DOHH2 (cell line): ENCODE results near the gene PLXNA3.

Source experiments
- H3F3A ChIP-seq: fragments of 200-600 bp; sonication (generic), shearing (Covaris generic); 2 replicates; pipeline ENCODE4 v1.6.0; 2016; ENCODE audit warnings: antibody characterized with exemption, mild to moderate bottlenecking; ENCODE audit not compliant: control insufficient read depth, insufficient read depth
- H3K27ac ChIP-seq: fragments of 200-600 bp; sonication (generic); 2 replicates; pipeline ENCODE4 v1.5.1; 2014; ENCODE audit warnings: low read depth, mild to moderate bottlenecking, low read length, moderate library complexity
- H3K27me3 ChIP-seq: fragments of 200-600 bp; sonication (generic); 2 replicates; pipeline ENCODE4 v1.6.1; 2014; ENCODE audit warnings: mild to moderate bottlenecking, low read length, mixed read lengths; ENCODE audit not compliant: control insufficient read depth
- H3K36me3 ChIP-seq: fragments of 200-600 bp; sonication (generic); 2 replicates; pipeline ENCODE4 v1.6.1; 2014; ENCODE audit warnings: mild to moderate bottlenecking, low read length, moderate library complexity, mixed read lengths; ENCODE audit not compliant: control insufficient read depth
- H3K4me1 ChIP-seq: fragments of 200-600 bp; sonication (generic); 2 replicates; pipeline ENCODE4 v1.6.1; 2014; ENCODE audit warnings: mild to moderate bottlenecking, low read length, mixed read lengths; ENCODE audit not compliant: control insufficient read depth
- H3K4me2 ChIP-seq: fragments of 200-600 bp; sonication (generic); 2 replicates; pipeline ENCODE4 v1.6.0; 2014; ENCODE audit warnings: mild to moderate bottlenecking, low read length, moderate library complexity
- H3K4me3 ChIP-seq: fragments of 200-600 bp; sonication (generic); 2 replicates; pipeline ENCODE4 v1.5.1; 2014; ENCODE audit warnings: mild to moderate bottlenecking, low read length, mixed read lengths
- H3K79me2 ChIP-seq: fragments of 200-600 bp; sonication (generic); 2 replicates; pipeline ENCODE4 v1.6.1; 2014; ENCODE audit warnings: mild to moderate bottlenecking, low read length, mixed read lengths; ENCODE audit not compliant: control insufficient read depth
- H3K9me2 ChIP-seq: fragments of 200-600 bp; sonication (generic); replicated peaks from 2 replicates; pipeline ENCODE4 v1.6.1; 2014; ENCODE audit warnings: mild to moderate bottlenecking, low read length, mixed read lengths; ENCODE audit not compliant: control insufficient read depth
- H3K9me3 ChIP-seq: fragments of 200-600 bp; sonication (generic); 2 replicates; pipeline ENCODE4 v1.6.1; 2014; ENCODE audit warnings: antibody characterized with exemption, low read length, mixed read lengths; ENCODE audit not compliant: control insufficient read depth, insufficient read depth
- H4K20me1 ChIP-seq: fragments of 200-600 bp; sonication (generic); 2 replicates; pipeline ENCODE4 v1.6.0; 2014; ENCODE audit warnings: low read depth, mild to moderate bottlenecking, antibody characterized with exemption, low read length, moderate library complexity; ENCODE audit not compliant: control insufficient read depth, insufficient read depth
- EZH2phosphoT487 ChIP-seq: fragments of 200-600 bp; sonication (generic); IDR thresholded peaks from 2 replicates; pipeline ENCODE4 v1.6.1; 2017; ENCODE audit warnings: borderline replicate concordance, mild to moderate bottlenecking, antibody characterized with exemption, low read length, moderate library complexity, mixed read lengths
- TF ChIP-seq, protein P1 (sequence below): fragments of 200-600 bp; sonication (generic); IDR thresholded peaks from one replicate; pipeline ENCODE4 v1.5.1; 2014; ENCODE audit warnings: antibody characterized with exemption, mild to moderate bottlenecking, low read depth, low read length; ENCODE audit not compliant: poor library complexity, severe bottlenecking

Gene PLXNA3

DNA sequence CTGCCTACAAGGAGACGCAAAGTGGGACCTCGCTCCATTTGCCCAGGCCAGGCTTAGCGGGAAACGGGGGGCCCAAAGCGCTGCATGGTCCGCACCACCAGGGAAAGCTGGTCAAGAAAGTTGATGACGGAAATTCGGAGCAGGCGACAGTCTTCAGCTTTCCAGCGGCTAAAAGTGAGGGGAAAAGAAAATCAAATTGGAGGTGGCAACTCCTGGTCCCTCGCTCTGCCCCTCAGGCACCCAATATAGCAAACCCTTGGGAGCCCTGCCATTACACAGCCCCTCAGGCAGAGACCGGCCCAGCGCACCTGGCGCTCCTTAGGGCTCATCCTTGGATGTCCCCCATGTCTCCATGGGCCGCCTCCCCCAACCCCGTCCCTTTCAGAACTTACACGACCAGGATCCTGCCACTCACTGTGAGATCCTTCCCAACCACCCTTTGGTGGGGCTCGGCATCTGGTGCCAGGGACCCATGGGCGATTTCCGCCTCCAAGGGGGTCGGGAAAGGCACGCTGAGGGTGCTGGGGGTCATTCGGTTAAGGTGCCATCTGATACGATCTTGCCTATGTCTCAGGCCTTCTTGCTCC, 19.9 kb downstream of the PLXNA3 start:
- H3K27ac ChIP-seq = no peak overlapping the region
- peaks cover 42% of the 10 kb centered on the region for H3K4me1 ChIP-seq
- no peaks in the 10 kb centered on the region for H3K36me3 ChIP-seq

DNA sequence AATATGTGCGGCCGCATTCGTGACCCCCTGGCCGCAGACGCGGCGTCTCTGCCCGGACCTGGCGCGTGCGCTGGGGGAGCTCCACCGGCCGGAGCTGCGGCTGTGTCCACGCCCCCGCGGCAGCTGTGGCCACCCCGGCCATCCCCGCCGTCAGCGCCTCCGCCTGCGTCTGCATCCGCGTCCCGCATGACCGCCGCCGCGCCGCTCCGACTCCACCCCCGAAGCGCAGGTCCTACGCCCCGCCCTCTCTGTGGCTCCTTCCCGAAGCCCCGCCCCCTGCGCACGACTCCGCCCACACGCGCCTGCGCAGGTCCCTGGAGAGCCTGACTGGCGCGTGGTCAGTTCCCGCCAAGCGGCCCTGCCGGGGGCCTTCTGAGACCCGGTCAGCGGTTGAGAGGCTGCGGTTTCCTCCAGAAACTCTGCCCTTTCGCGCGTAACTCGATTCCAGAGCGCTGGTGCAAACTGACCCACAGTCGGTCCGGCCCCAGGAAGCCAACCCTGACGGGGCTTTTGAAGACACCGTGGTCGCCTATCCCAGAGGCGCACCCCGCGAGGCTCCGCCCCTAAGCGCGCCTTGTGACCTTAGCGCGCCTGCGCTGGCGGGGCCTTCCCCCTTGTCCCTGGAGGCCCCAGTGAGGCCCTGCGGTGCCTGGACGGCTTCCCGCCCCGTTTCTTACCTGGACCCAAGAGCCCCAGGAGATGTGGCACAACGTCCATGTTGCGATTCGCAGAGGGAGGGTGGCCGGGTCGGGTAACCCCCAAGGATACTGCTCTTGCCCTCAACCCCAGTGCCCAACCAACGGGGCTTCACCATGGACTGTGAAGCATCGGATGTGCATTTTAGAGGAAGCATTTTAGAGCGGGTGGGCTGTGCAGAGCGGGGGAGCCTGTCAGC, 20.9 kb downstream of the PLXNA3 start, which contains the start of gene LAGE3:
Gene LAGE3 (minus strand): TSS at position 554 of the 895 bp plus-strand sequence. CDS start 366 bp downstream, at position 188.
- H3K9me3 ChIP-seq = no peaks in the 10 kb centered on the region
- H3F3A ChIP-seq = peaks cover 2% of the 10 kb centered on the region
- H3K9me2 ChIP-seq = no peaks in the 10 kb centered on the region
- TF ChIP-seq, protein P1, sequence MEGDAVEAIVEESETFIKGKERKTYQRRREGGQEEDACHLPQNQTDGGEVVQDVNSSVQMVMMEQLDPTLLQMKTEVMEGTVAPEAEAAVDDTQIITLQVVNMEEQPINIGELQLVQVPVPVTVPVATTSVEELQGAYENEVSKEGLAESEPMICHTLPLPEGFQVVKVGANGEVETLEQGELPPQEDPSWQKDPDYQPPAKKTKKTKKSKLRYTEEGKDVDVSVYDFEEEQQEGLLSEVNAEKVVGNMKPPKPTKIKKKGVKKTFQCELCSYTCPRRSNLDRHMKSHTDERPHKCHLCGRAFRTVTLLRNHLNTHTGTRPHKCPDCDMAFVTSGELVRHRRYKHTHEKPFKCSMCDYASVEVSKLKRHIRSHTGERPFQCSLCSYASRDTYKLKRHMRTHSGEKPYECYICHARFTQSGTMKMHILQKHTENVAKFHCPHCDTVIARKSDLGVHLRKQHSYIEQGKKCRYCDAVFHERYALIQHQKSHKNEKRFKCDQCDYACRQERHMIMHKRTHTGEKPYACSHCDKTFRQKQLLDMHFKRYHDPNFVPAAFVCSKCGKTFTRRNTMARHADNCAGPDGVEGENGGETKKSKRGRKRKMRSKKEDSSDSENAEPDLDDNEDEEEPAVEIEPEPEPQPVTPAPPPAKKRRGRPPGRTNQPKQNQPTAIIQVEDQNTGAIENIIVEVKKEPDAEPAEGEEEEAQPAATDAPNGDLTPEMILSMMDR = no peak
- no peak for TF ChIP-seq EZH2phosphoT487
- no peaks in the 10 kb centered on the region for H4K20me1 ChIP-seq
- H3K4me2 ChIP-seq = peak within 1 kb of the TSS; percentile 94
- peak within 1 kb of the TSS; percentile 81 for H3K4me3 ChIP-seq
- H3K27ac ChIP-seq = peak within 1 kb of the TSS; percentile 73
- peaks cover 9% of the 10 kb centered on the region for H3K79me2 ChIP-seq
- no peaks in the 10 kb centered on the region for H3K27me3 ChIP-seq
- peaks cover 8% of the 10 kb centered on the region for H3K36me3 ChIP-seq
- peaks cover 43% of the 10 kb centered on the region for H3K4me1 ChIP-seq

More for the DNA sequence above, 19.9 kb downstream of the PLXNA3 start:
- Histone ChIP-seq H3K27me3 (no peaks in the 10 kb centered on the region), H3K79me2 (peaks cover 8% of the 10 kb centered on the region), H3K9me3 (no peaks in the 10 kb centered on the region), H3K4me2 (peak overlapping the region; percentile 94), H4K20me1 (no peaks in the 10 kb centered on the region), H3K4me3 (peak overlapping the region; percentile 81), H3K9me2 (no peaks in the 10 kb centered on the region), H3F3A (peaks cover 2% of the 10 kb centered on the region)
- TF ChIP-seq, protein P1 = no peak
- TF ChIP-seq EZH2phosphoT487 = no peak

DNA sequence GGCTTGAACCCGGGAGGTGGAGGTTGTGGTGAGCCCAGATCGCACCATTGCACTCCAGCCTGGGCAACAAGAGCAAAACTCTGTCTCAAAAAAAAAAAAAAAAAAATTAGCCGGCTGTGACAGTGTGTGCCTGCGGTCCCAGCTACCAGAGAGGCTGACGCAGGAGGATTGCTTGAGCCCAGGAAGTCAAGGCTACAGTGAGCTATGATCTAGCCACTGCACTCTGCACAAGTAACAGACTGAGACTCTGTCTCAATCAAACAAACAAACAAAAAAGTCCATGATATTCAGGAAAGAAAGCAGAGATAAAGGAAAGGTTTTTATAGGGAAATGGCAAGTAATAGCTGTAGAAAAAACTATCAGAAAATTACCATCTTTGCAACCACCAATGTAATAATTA, 23.1 kb downstream of the PLXNA3 start:
- peaks cover 2% of the 10 kb centered on the region for H3F3A ChIP-seq
- no peaks in the 10 kb centered on the region for H3K9me2 ChIP-seq
- H3K4me1 ChIP-seq = peaks cover 61% of the 10 kb centered on the region
- peaks cover 31% of the 10 kb centered on the region for H3K79me2 ChIP-seq
- H3K9me3 ChIP-seq = no peaks in the 10 kb centered on the region
- H3K4me3 ChIP-seq = no peak overlapping the region
- H3K4me2 ChIP-seq = peak overlapping the region; percentile 61
- H3K27ac ChIP-seq = peak overlapping the region; percentile 54
- TF ChIP-seq EZH2phosphoT487 = no peak
- TF ChIP-seq, protein P1 = no peak
- no peaks in the 10 kb centered on the region for H4K20me1 ChIP-seq
- no peaks in the 10 kb centered on the region for H3K27me3 ChIP-seq
- H3K36me3 ChIP-seq = peaks cover 26% of the 10 kb centered on the region
